ENCODE data around the gene TRIM47. TPM values are rescaled to one million over a fixed set of nuclear protein-coding genes. Genes with fewer than 3 reads are reported as not detected.
A peak's percentile ranks its signal among the peaks of the same experiment; 100 is the strongest.

TRIM47 gene
- total RNA-seq, 2 experiments from 2014 or later = 25.9 to 41.9 TPM

- Histone ChIP-seq H3K36me3 (ENCODE audit: insufficient read depth, low read length) (peaks cover 23% of the 10 kb centered on the region; the same call in 1 of the 2 replicates), H3K27ac (ENCODE audit: low read depth, low read length, poor library complexity, severe bottlenecking) (no peak within 1 kb of the TSS), H3K79me2 (ENCODE audit: insufficient read depth, low read depth, low read length) (no peaks in the 10 kb centered on the region), H3K4me2 (ENCODE audit: low read length) (peak within 1 kb of the TSS; percentile 27), H3K4me1 (ENCODE audit: insufficient read depth, low read length, poor library complexity, severe bottlenecking) (peaks cover 22% of the 10 kb centered on the region), H3K4me3 (ENCODE audit: low read depth, low read length, poor library complexity, severe bottlenecking) (peak within 1 kb of the TSS; percentile 29), H2AFZ (ENCODE audit: low read length) (peak within 1 kb of the TSS; percentile 60), H3K9me3 (ENCODE audit: low read length) (no peaks in the 10 kb centered on the region), H3K9me2 (ENCODE audit: insufficient read depth, low read length) (no peaks in the 10 kb centered on the region), H4K20me1 (ENCODE audit: insufficient read depth, low read length) (no peaks in the 10 kb centered on the region)
- ChIA-PET POLR2A (interaction anchor here (0.7 to 1.0 kb wide), 2 partner anchors 14 to 55 kb away, joined by 3 read pairs; no protein-coding TSS in a partner anchor), CTCF (ENCODE audit: unreplicated experiment) (interaction anchor here (0.6 to 1.1 kb wide), 2 partner anchors 13 to 48 kb away, joined by 4 to 9 read pairs; no protein-coding TSS in a partner anchor)
- peak; percentile 57 for DNase-seq (ENCODE audit: low spot score)
- no peak for TF ChIP-seq EZH2phosphoT487 (IDR thresholded peaks at IDR 0.05; ENCODE audit: borderline replicate concordance, low read depth, low read length)
- no peak for TF ChIP-seq CTCF (conservative IDR thresholded peaks at IDR 0.05; ENCODE audit: low read length)
- intact Hi-C loops (cut with micrococcal nuclease; ENCODE audit: unreplicated experiment) = no loop called here
- BruUV-seq (replicated peaks) = no TSS peak
These were observed 34.5 kb downstream of the TRIM47 start, which contains the start of gene UNC13D for GRCh38 chr17:75843577-75844529. Gene UNC13D (minus strand): TSS chr17:75844404. CDS start chr17:75844337, 67 bp downstream.

- peak overlapping the region; percentile 29 for H3K4me3 ChIP-seq (ENCODE audit: low read depth, low read length, poor library complexity, severe bottlenecking)
- BruUV-seq (replicated peaks) = no TSS peak
- H3K9me2 ChIP-seq (ENCODE audit: insufficient read depth, low read length) = no peaks in the 10 kb centered on the region
- H2AFZ ChIP-seq (ENCODE audit: low read length) = peak overlapping the region; percentile 60
- CTCF ChIA-PET (ENCODE audit: unreplicated experiment) = no interaction called here
- peaks cover 18% of the 10 kb centered on the region for H3K4me1 ChIP-seq (ENCODE audit: insufficient read depth, low read length, poor library complexity, severe bottlenecking)
- no peaks in the 10 kb centered on the region for H3K9me3 ChIP-seq (ENCODE audit: low read length)
- H3K79me2 ChIP-seq (ENCODE audit: insufficient read depth, low read depth, low read length) = no peaks in the 10 kb centered on the region
- no peaks in the 10 kb centered on the region for H4K20me1 ChIP-seq (ENCODE audit: insufficient read depth, low read length)
- no peak overlapping the region for H3K27ac ChIP-seq (ENCODE audit: low read depth, low read length, poor library complexity, severe bottlenecking)
- intact Hi-C loops (cut with micrococcal nuclease; ENCODE audit: unreplicated experiment) = no loop called here
- DNase-seq (ENCODE audit: low spot score) = no peak
- peak overlapping the region; percentile 27 for H3K4me2 ChIP-seq (ENCODE audit: low read length)
- peaks cover 15% of the 10 kb centered on the region; the same call in 1 of the 2 replicates for H3K36me3 ChIP-seq (ENCODE audit: insufficient read depth, low read length)
- TF ChIP-seq CTCF (conservative IDR thresholded peaks at IDR 0.05; ENCODE audit: low read length) (no peak), EZH2phosphoT487 (IDR thresholded peaks at IDR 0.05; ENCODE audit: borderline replicate concordance, low read depth, low read length) (no peak)
- POLR2A ChIA-PET = interaction anchor here (0.6 to 1.0 kb wide), 2 partner anchors 54 to 63 kb away, joined by 3 to 5 read pairs; no protein-coding TSS in a partner anchor
These were observed 35.3 kb downstream of the TRIM47 start for GRCh38 chr17:75842963-75843576.
